ENCODE results near the gene SMYD2.

SMYD2 gene

DNA sequence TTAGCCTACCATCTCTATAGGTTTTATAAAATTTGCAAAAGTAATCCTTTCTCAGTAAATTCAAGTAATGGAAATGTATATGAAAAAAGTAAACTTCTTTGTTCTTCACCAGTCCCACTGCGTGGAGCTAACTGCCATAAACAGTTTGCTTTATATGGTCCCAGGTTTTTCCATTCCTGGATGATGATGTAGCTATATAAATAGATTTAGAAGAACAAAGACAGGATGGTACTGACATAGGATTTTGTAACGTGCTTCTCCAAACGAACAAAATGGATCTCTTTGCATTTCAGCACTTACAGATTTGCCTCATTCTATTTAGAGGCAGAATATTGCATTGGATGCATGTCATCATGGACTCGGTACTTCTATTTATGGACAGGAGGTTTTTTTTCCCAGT is 57.3 kb downstream of the SMYD2 start:
- ChIA-PET POLR2A (no interaction called here), CTCF (interaction anchor here (0.7 to 22.2 kb wide), 5 partner anchors 8 to 124 kb away, joined by 3 to 289 read pairs (median 3); no protein-coding TSS in a partner anchor)
- TF ChIP-seq, protein P1, sequence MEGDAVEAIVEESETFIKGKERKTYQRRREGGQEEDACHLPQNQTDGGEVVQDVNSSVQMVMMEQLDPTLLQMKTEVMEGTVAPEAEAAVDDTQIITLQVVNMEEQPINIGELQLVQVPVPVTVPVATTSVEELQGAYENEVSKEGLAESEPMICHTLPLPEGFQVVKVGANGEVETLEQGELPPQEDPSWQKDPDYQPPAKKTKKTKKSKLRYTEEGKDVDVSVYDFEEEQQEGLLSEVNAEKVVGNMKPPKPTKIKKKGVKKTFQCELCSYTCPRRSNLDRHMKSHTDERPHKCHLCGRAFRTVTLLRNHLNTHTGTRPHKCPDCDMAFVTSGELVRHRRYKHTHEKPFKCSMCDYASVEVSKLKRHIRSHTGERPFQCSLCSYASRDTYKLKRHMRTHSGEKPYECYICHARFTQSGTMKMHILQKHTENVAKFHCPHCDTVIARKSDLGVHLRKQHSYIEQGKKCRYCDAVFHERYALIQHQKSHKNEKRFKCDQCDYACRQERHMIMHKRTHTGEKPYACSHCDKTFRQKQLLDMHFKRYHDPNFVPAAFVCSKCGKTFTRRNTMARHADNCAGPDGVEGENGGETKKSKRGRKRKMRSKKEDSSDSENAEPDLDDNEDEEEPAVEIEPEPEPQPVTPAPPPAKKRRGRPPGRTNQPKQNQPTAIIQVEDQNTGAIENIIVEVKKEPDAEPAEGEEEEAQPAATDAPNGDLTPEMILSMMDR (IDR thresholded peaks at IDR 0.05; ENCODE audit: control extremely low read depth, extremely low read depth, low read depth, missing control alignments): no peak
- no peak for DNase-seq (ENCODE audit: extremely low spot score)

DNA sequence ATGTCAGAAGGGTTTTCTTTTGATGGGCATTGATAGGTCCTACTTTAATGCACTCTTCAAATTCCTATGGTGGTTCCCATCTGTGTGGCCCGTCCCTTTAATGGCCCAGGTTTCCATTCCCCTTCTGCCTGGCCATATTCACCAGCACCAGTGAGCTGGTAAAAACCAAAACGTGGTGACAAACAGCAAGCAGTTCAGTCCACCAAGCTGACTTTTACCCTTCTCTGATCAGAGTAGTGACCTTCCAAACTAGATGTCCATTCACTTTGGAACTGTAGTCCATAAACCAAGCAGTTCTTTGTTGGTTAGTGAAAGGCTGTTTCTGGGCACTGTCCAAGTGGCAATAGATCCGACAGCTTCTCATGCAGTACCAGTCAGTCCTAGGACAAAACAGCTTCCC is 60.5 kb downstream of the SMYD2 start:
- no peak for DNase-seq (ENCODE audit: extremely low spot score)
- TF ChIP-seq, protein P1 (IDR thresholded peaks at IDR 0.05; ENCODE audit: control extremely low read depth, extremely low read depth, low read depth, missing control alignments): no peak
- CTCF ChIA-PET: interaction anchor here (1.2 to 22.2 kb wide), 3 partner anchors 11 to 244 kb away, joined by 4 to 289 read pairs (median 8); no protein-coding TSS in a partner anchor
- POLR2A ChIA-PET: no interaction called here

DNA sequence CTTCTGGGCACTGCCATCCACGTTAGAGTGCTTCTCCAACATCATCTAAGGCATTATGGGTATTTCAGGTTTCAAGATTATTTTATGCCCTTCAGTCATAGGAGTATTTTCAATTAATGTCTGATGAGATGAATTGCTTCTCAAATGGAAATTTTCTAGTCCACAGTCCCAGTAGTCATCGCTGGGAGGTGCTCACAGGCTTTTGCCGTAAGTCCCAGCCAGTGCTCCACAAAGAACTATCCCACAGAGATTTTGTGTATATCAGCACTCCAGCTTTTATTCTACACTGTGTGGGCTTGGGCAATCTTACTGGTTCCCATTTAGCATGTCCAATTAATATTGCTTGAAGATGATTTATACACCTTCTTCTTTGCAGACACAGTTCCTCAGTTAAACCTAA is 61.0 kb downstream of the SMYD2 start:
- ChIA-PET CTCF (interaction anchor here (1.2 to 22.2 kb wide), 3 partner anchors 12 to 81 kb away, joined by 4 to 289 read pairs (median 6); no protein-coding TSS in a partner anchor), POLR2A (no interaction called here)
- TF ChIP-seq, protein P1 (IDR thresholded peaks at IDR 0.05; ENCODE audit: control extremely low read depth, extremely low read depth, low read depth, missing control alignments): no peak
- DNase-seq (ENCODE audit: extremely low spot score): no peak

DNA sequence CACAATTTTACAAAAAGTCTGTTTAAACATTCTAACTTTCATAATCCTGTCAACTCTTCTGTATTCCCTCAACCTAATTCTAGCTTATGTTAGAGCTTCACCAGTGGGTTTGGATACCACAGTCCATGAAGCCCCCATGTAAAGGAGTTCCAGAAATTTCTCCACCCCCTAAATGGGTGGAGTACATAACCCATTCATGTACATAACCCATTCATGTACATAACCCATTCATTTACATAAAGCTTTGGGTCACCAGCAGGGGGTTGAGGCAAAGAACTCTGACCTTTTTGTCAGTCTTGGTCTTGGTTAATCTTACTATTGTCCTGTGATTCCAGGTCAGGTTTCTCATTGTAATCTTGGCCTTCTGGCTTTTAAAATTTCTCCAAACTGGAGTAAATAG is 61.6 kb downstream of the SMYD2 start:
- ChIA-PET CTCF (interaction anchor here (1.2 to 22.2 kb wide), 2 partner anchors 12 to 82 kb away, joined by 6 to 289 read pairs; no protein-coding TSS in a partner anchor), POLR2A (no interaction called here)
- DNase-seq (ENCODE audit: extremely low spot score): no peak
- TF ChIP-seq, protein P1 (IDR thresholded peaks at IDR 0.05; ENCODE audit: control extremely low read depth, extremely low read depth, low read depth, missing control alignments): no peak

DNA sequence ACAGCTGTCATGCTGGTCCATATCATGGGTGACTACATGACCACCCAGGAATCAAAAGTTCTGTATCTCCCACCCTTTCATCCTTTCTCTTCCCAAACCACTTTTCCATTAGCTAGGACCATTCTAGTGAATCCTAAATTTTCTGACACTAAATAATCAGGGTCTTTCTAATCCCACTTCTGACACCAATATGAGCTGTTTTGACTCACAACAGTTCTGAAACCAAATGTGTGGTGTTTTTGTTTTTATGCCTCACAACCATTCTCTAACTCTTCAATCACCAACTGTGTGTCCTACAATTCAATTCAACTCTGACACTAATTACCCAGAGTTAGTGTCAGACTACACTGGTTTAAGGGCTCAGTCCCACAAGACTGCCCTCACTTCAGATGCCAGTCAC is 63.9 kb downstream of the SMYD2 start:
- DNase-seq (ENCODE audit: extremely low spot score): no peak
- CTCF ChIA-PET: interaction anchor here (0.9 to 22.2 kb wide), 4 partner anchors 9 to 69 kb away, joined by 3 to 289 read pairs (median 6); no protein-coding TSS in a partner anchor
- POLR2A ChIA-PET: no interaction called here
- TF ChIP-seq, protein P1 (IDR thresholded peaks at IDR 0.05; ENCODE audit: control extremely low read depth, extremely low read depth, low read depth, missing control alignments): no peak

DNA sequence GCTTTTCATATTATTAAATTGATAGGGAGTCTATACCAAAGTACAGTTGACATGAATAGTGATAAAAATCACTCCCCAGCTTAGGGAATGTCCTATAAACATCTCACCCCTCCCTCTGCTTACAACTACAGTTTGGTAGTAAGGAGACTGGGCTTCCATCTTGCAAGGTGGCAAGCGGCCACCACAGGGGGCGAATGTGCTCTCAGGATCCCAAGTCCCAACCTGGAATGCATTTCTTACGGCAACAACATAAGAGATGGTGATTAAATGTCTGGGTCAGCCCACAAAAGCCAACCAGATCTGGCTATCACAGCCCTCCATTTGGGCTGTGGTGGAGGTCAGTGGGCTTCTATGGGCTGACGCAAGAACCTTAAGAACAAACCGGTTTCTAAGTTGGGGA is 68.0 kb downstream of the SMYD2 start:
- DNase-seq (ENCODE audit: extremely low spot score): no peak
- CTCF ChIA-PET: interaction anchor here (1.2 to 22.2 kb wide), 4 partner anchors 19 to 1255 kb away, joined by 3 to 289 read pairs (median 4); no protein-coding TSS in a partner anchor
- TF ChIP-seq, protein P1 (IDR thresholded peaks at IDR 0.05; ENCODE audit: control extremely low read depth, extremely low read depth, low read depth, missing control alignments): no peak
- POLR2A ChIA-PET: no interaction called here

All from GM10248 (cell line).